T-helper 17 cell (primary cell): ENCODE data around the gene VENTX. TPM values are rescaled to one million over a fixed set of nuclear protein-coding genes. Genes with fewer than 3 reads are reported as not detected.

ENCODE experiments used
- ATAC-seq: fragments of 150-1000 bp; cut with Tn5 transposase; 2 replicates; pipeline ENCODE4 v1.10.0; 2021; ENCODE audit warnings: mild to moderate bottlenecking, moderate library complexity
- DNase-seq, 3 donors: peaks; one replicate each; pipeline versions ENCODE4 v3.0.0 to v3.0.0-alpha.2; 2020 to 2021
- H3K9me3 ChIP-seq: one replicate; pipeline ENCODE4 v1.7.0; 2013; ENCODE audit warnings: low read length, mild to moderate bottlenecking; ENCODE audit not compliant: control insufficient read depth, poor library complexity, severe bottlenecking
- H3K27ac Mint-ChIP-seq: one replicate; pipeline ENCODE4 v1.8.0; 2022; ENCODE audit warnings: mild to moderate bottlenecking, moderate library complexity, mixed read lengths
- H3K27me3 Mint-ChIP-seq: one replicate; pipeline ENCODE4 v1.8.0; 2022; ENCODE audit warnings: mixed read lengths
- H3K36me3 Mint-ChIP-seq: one replicate; pipeline ENCODE4 v1.8.0; 2022; ENCODE audit warnings: low read depth, mixed read lengths
- H3K4me1 Mint-ChIP-seq: one replicate; pipeline ENCODE4 v1.8.0; 2022; ENCODE audit warnings: mild to moderate bottlenecking, mixed read lengths
- H3K4me3 Mint-ChIP-seq: one replicate; pipeline ENCODE4 v1.8.0; 2022; ENCODE audit warnings: mild to moderate bottlenecking, moderate library complexity, mixed read lengths
- total RNA-seq, 4 donors: library from RNA in 2 of 4; stranded (reverse) in 2 of 4; gene quantifications; one replicate each; pipeline ENCODE4 v1.2.3 and lab custom pipeline; 2022 to 2026

The VENTX gene
- total RNA-seq, 2 donors from 2014 or later, result 0.21 to 0.52 TPM

DNA sequence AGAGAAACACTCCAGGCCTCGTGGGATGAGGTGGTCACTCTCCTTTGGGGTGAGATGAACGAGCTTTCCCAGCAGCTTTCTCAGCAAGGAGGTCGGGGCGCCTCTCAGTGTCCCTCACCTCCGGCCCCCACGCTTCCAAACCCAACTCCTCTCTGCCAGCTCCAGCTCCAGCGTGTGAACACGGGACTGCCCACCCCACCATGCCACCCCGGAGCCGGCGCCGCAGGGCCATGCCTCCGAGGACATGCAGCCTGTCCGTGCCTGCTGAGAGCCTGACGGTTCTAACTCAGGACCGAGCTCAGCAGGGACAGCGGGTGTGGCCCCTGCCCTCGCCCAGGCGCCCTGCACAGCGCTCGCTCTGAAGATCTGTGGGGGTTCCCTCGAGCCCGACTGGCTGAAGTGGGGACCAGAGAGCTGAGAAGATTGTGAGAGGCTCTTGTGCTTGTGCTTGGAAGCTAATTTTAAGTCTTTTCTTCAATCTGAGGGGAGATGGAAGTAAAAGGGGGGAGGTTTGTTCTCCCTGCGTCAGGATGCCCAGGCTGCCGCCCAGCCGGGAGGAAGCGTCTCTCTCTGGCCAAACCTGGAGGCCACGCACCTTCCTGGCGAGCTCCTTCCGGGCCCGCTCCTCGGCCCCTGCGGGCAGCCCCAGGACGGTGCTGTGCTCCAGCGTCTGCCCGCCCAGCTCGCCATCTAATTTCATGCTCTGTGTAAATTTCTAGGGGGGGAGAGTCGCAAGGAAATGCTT, 44.1 kb downstream of the VENTX start:
- peaks cover 25% of the 10 kb centered on the region for H3K4me1 Mint-ChIP-seq
- H3K27ac Mint-ChIP-seq, result no peak overlapping the region
- no peaks in the 10 kb centered on the region for H3K9me3 ChIP-seq
- no peaks in the 10 kb centered on the region for H3K27me3 Mint-ChIP-seq
- ATAC-seq (no peak), DNase-seq (no peak)
- peaks cover 14% of the 10 kb centered on the region for H3K36me3 Mint-ChIP-seq
- no peak overlapping the region for H3K4me3 Mint-ChIP-seq

DNA sequence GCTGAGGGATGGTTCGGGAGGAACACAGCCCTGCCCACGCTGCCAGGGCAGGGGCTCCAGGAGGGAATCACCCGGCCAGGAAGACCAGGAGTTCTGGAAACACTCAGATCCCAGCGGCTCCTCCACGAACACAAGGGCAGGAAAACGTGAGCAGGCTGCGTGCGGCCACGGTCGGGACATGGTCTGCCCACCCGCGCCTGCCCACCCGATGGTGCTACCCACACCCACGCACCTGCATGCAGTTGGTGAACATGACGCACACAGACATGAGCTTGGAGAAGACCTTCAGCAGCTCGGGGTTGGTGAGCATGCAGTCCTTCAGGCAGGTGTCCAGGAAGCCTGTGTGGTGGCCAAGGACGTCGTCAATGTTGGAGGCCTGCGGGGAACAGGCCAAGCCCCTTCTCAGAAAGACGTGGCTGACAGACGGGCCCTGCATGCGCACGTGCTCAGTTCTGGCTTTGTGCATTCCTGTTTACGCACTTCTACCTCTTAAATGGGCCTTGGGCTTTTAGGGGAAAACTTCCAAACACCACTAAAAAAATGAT, 45.3 kb downstream of the VENTX start:
- peaks cover 14% of the 10 kb centered on the region for H3K36me3 Mint-ChIP-seq

DNA sequence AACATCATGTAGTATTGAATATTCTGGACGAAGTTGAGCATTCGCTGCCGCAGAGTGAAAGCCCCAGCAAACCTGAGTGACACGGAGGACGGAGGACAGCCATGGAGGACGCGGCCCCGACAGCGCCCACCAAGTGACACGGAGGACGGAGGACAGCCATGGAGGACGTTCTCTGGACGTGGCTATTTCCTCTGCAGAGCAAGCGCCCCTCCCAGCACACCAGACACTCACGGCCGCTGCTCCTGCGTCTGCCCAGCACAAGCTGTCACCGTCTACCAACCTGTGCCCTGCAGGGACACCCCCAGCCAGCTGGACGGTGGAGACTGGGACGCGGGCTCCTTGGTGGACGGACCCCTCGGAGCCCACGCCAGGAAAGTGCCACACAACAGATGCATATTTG, 46.3 kb downstream of the VENTX start:
- peaks cover 14% of the 10 kb centered on the region for H3K36me3 Mint-ChIP-seq
- H3K4me1 Mint-ChIP-seq, result peaks cover 15% of the 10 kb centered on the region
- ATAC-seq (no peak), DNase-seq (no peak)
- no peaks in the 10 kb centered on the region for H3K9me3 ChIP-seq
- H3K27me3 Mint-ChIP-seq, result no peaks in the 10 kb centered on the region
- H3K27ac Mint-ChIP-seq, result no peak overlapping the region
- no peak overlapping the region for H3K4me3 Mint-ChIP-seq

More for the DNA sequence above, 45.3 kb downstream of the VENTX start:
- no peak overlapping the region for H3K27ac Mint-ChIP-seq
- no peaks in the 10 kb centered on the region for H3K27me3 Mint-ChIP-seq
- ATAC-seq (no peak), DNase-seq (no peak)
- no peaks in the 10 kb centered on the region for H3K9me3 ChIP-seq
- H3K4me3 Mint-ChIP-seq, result no peak overlapping the region
- H3K4me1 Mint-ChIP-seq, result peaks cover 22% of the 10 kb centered on the region

DNA sequence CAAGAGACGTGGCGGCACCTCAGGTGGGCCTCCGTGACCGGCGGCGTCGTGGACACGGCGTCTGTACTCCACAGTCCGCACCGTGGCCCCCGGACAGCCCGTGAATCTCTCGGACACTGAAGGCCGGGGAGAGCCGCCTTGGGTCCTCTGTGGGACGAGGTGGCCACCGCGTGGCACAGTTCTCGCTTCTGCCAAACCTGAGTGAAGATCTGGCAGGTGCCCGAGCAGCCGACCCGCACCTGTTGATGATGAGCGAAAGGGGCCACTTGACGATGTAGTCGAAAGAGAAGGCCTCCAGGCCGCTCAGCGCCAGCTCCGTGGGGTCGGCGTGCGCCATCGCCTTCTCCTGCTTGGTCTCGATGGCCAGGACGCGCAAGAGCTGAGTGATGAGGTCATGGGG, 47.6 kb downstream of the VENTX start:
- Mint-ChIP-seq H3K27me3 (no peaks in the 10 kb centered on the region), H3K4me1 (peaks cover 8% of the 10 kb centered on the region), H3K4me3 (no peak overlapping the region), H3K36me3 (peaks cover 14% of the 10 kb centered on the region), H3K27ac (no peak overlapping the region)
- no peaks in the 10 kb centered on the region for H3K9me3 ChIP-seq
- ATAC-seq (no peak), DNase-seq (no peak)

DNA sequence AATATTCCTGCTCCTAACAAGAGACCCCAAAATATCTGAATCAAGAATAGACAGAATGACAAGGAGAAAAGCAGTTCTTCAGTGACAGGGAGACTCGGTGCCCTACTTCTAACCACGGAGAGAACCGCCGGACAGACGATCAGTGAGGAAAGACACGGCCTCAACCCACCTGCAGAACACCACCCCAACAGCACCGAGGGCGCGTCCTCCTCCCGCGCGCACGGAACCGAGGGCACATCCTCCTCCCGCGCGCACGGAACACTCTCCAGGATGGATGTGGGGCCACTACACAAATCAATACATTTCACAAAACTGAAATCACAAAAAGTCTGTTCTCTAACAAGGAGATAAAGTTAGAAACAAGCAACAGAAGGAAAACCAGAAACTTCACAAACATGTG, 48.7 kb downstream of the VENTX start:
- H3K27me3 Mint-ChIP-seq, result no peaks in the 10 kb centered on the region
- peaks cover 14% of the 10 kb centered on the region for H3K36me3 Mint-ChIP-seq
- peaks cover 8% of the 10 kb centered on the region for H3K4me1 Mint-ChIP-seq
- no peak overlapping the region for H3K4me3 Mint-ChIP-seq
- H3K9me3 ChIP-seq, result no peaks in the 10 kb centered on the region
- no peak for ATAC-seq
- DNase-seq, result no peak
- H3K27ac Mint-ChIP-seq, result no peak overlapping the region

DNA sequence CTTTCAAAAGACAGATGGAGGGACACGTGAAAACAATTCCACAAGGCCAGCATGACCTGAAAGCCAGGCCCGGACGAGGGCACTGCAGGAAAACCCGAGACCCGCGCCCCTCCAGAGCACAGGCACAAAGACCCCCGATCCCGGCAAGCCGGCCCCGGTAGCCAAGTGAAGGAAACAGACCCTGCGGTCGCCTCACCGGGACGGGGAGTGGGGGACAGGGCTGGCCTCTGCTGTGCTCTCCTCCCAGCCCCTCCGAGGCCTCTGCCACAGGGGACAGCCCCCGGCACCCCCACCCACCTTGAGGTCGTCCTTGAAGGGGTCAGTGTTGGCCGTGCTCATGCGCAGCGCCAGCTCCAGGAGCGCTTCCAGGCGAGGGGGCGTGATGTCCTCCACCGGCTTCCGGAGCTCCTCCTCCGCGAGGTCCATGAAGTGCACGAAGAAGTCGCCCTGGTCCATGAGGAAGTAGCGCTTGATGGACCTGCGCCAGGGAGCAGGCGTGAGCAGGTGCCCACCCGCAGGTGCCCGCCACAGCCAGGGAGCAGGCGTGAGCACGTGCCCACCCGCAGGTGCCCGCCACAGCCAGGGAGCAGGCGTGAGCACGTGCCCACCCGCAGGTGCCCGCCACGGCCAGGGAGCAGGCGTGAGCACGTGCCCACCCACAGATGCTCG, 50.3 kb downstream of the VENTX start:
- H3K9me3 ChIP-seq, result no peaks in the 10 kb centered on the region

DNA sequence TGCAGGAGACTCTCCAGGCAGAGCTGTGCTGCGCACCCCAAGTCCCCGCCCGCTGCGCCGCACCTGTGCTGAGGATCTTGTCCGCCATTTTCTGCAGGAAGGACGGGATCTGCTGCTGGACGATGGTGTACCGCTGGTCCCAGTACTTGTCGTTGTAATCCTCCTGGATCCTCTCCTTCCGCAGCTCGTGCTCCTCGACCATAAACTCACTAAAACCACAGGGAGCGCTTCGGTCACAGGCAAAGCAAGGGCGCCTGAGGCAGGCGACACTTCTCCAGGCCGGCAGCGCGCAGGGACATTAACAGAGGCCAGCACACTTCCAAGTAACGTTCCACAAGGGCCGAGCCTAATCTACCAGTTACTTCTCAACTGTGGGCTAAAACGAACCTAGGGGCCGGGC, 52.1 kb downstream of the VENTX start:
- no peaks in the 10 kb centered on the region for H3K9me3 ChIP-seq
- Mint-ChIP-seq H3K36me3 (peaks cover 9% of the 10 kb centered on the region), H3K27me3 (no peaks in the 10 kb centered on the region), H3K4me1 (peaks cover 8% of the 10 kb centered on the region), H3K27ac (no peak overlapping the region), H3K4me3 (no peak overlapping the region)
- no peak for DNase-seq
- no peak for ATAC-seq

More for the DNA sequence above, 50.3 kb downstream of the VENTX start:
- Mint-ChIP-seq H3K4me1 (peaks cover 8% of the 10 kb centered on the region), H3K27ac (no peak overlapping the region), H3K27me3 (no peaks in the 10 kb centered on the region), H3K4me3 (no peak overlapping the region), H3K36me3 (peaks cover 14% of the 10 kb centered on the region)
- DNase-seq (no peak), ATAC-seq (no peak)

Other genes starting within 250 kb of the VENTX start
- gene ADGRA1, start 149.9 kb upstream of the VENTX start, total RNA-seq, result not detected
- 1 to 10 TPM in 1 of 2 donors, under 1 TPM in 1; 0.42 to 1.1 TPM for gene KNDC1, start 77.6 kb upstream of the VENTX start, total RNA-seq
- not detected for gene UTF1, start 7.6 kb upstream of the VENTX start, total RNA-seq
- gene ADAM8, start 39.0 kb downstream of the VENTX start, total RNA-seq, result 100 to 1,000 TPM; 157 to 188 TPM
- gene TUBGCP2, start 71.0 kb downstream of the VENTX start, total RNA-seq, result 10 to 100 TPM; 73.6 to 75.4 TPM
- 10 to 100 TPM; 28.1 to 33.2 TPM for gene ZNF511, start 71.1 kb downstream of the VENTX start, total RNA-seq
- 1 to 10 TPM in 1 of 2 donors, under 1 TPM in 1; 0.96 to 1.9 TPM for gene CALY, start 99.0 kb downstream of the VENTX start, total RNA-seq
- not detected for gene PRAP1, start 109.5 kb downstream of the VENTX start, total RNA-seq
- 1 to 10 TPM; 6.3 to 9.1 TPM for gene FUOM, start 120.2 kb downstream of the VENTX start, total RNA-seq
- gene ECHS1, start 135.5 kb downstream of the VENTX start, total RNA-seq, result 10 to 100 TPM; 18.2 to 20.2 TPM
- 1 to 10 TPM; 3.5 to 6.3 TPM for gene PAOX, start 141.4 kb downstream of the VENTX start, total RNA-seq
- gene MTG1, start 156.3 kb downstream of the VENTX start, total RNA-seq, result 10 to 100 TPM; 48.7 to 51.2 TPM
- gene SPRN, start 186.8 kb downstream of the VENTX start, total RNA-seq, result not detected
- gene SCART1, start 216.1 kb downstream of the VENTX start, total RNA-seq, result 10 to 100 TPM; 20.6 to 38.6 TPM